GM19324 (cell line): ENCODE results near the gene IRF4.
"Not testable (repeated sequence)": the region's sequence is repeated elsewhere in the genome, so short reads cannot be mapped to it uniquely, and the experiment has no call there.

Experiments used
- ATAC-seq: cut with Tn5 transposase; IDR thresholded peaks from one replicate; pipeline ENCODE4 v1.9.1; 2021; ENCODE audit warnings: mild to moderate bottlenecking, moderate library complexity; ENCODE audit not compliant: unreplicated experiment, low FRiP score

Gene IRF4

GRCh38 chr6:411402-412145 lies 20.0 kb downstream of the IRF4 start:
- no peak for ATAC-seq

GRCh38 chr6:412146-412886 lies 20.8 kb downstream of the IRF4 start:
- no peak for ATAC-seq

DNA sequence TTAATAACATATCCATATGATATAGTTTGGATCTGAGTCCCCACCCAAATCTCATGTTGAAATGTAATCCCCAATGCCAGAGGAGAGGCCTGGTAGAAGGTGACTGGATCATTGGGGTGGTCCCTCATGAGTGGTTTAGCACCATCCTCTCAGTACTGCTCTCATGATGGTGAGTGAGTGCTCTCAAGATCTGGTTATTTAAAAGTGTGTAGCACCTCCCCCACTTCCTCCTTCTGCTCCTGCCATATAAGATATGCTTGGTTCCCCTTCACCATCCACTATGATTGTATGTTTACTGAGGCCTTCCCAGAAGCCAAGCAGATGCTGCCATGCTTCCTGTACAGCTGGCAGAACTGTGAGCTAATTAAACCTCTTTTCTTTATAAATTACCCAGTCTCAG lies 22.9 kb downstream of the IRF4 start:
- ATAC-seq, result no peak

DNA sequence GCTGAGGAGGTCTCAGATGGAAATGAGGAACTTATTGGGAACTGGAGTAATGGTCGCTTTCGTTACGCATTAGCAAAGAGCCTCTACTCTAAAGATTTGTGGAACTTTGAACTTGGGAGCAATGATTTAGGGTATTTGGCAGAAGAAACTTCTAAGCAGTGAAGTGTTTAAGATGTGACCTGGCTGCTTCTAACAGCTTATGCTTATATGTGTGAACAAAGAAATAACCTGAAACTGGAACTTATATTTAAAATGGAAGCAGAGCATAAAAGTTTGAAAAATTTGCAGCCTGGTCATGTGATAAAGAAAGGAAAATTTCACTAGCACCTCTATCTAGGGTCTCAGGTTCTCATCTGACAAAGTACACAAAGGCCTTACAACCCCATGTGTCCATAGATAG lies 23.5 kb downstream of the IRF4 start:
- ATAC-seq, result no peak

DNA sequence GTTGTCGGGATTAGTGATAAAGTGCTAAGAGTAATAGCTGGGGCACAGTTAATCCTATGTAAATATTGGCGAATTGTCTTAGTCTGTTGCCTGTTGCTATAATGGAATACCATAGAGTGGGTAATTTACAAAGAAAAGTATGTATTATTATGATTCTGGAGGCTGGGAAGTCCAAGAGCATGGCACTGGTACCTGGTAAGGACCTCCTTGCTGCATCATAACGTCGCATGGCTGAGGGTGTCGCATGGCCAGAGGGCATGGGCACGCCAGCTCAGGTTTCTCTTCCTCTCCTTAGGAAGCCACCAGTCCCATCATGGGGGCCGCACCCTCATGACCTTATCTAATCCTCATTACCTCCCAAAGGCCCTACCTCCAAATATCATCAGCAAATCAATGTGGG lies 29.7 kb downstream of the IRF4 start:
- ATAC-seq, result no peak

DNA sequence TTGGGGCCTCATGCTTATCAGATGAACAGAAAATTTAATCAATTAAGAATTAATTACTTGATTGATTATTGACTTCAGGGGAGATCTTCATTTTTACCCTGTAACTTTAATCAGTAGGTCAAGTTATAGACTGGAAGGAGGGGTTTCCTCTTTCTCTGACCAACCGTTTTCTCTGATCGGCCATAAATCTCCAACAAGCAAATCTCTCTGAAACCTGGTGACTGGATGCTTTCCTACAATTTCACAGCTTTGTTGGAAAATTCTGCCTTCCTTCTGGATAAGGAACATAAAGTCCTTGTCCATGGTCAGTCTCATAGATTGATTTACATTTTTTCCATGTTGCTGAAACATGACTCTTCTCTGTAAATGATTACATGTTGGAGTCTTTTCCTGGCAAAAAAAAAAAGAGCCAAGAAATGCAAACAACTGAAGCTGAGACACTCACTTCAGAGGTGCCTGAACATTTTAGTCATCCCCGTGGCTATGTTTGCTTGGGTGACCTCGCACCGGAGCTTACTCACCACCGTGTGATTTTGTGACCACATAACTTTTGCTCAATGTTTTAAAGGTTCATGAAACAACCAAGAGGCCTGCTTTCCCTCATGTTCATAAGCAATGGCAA lies 31.0 kb downstream of the IRF4 start:
- no peak for ATAC-seq

- no peak for ATAC-seq
Measured at GRCh38 chr6:423055-423798, 31.7 kb downstream of the IRF4 start.

DNA sequence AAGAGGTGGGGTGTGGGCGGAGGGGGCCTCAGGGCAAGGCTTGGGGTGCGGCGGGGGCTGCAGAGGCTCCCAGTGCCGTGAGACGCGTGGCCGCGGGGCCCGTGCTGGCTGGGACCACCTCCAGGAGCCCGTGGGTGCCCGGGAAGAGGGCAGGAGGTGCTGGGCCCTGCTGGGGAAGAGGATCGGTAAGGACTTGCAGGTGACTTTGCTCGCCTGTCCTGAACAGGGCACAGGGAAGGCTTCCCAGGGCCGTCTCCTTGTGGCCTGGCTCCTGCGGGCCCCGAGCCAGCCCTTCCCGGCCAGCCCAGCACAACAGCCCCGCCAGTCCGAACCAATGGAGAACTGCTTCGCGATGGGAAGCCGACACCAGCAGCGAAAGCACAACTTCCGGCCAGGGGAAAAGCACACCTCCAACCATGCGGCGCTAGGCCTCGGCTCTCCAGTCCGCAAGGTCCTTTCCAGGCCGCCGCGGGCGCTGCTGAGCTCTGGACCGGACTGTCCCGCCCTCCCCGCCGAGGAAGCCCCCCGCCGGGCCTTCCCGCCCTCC lies 32.3 kb downstream of the IRF4 start:
- no peak for ATAC-seq

GRCh38 chr6:424741-425417 lies 33.3 kb downstream of the IRF4 start:
- no peak for ATAC-seq

DNA sequence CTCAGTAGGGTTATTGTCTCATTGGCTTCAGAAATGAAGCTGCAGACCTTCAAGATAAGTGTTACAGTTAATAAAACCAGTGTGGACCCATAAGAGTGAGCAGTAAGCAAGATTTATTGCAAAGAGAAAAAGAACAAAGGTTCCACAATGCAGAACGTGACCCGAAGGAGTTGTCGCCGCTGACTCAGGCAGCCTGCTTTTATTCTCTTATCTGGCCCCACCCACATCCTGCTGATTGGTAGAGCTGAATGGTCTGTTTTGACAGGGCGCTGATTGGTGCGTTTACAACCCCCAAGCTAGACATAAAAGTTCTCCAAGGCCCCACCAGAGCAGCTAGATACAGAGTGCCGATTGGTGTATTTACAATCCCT lies 33.9 kb downstream of the IRF4 start:
- not testable (repeated sequence) for ATAC-seq

DNA sequence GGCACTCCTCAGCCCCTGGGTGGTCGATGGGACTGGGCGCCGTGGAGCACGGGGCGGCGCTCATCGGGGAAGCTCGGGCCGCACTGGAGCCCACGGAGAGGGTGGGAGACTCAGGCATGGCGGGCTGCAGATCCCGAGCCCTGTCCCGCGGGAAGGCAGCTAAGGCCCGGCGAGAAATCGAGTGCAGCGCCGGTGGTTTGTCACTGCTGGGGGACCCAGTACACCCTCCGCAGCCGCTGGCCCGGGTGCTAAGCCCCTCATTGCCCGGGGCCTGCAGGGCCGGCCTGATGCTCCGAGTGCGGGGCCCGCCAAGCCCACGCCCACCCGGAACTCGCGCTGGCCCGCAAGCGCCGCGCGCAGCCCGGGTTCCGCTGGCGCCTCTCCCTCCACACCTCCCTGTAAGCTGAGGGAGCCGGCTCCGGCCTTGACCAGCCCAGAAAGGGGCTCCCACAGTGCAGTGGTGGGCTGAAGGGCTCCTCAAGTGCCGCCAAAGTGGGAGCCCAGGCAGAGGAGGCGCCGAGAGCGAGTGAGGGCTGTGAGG lies 34.7 kb downstream of the IRF4 start:
- not testable (repeated sequence) for ATAC-seq

DNA sequence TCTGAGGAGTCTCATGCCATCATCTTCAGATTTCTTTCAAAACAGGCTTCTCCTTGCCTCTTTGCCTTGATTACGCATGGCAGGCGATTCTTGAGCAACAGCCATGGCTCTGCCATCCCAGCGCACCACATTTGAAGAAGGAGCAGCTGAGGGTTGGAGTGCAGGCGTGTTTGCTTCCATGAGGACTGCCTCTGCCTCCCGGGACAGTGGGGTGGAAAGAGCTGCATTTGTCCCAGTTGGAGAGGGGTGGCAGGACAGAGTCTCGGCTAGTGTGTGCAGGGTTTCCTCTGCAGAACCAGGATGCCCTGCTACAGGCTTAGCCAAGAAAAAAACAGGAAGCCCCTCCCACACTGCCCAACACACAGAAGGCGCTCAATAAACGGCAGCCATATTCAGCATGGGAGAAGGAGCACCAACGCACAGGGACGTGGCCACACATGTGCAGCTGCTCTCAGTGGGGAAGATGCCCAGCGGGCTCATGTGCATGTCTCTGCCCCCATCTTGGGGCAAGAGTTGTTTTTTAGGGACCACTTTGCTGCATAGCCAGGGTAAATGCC lies 36.6 kb downstream of the IRF4 start:
- ATAC-seq, result no peak

- no peak for ATAC-seq
Measured at GRCh38 chr6:429515-430121, 38.1 kb downstream of the IRF4 start.

- no peak for ATAC-seq
Measured at GRCh38 chr6:431504-431903, 40.0 kb downstream of the IRF4 start.

- no peak for ATAC-seq
Measured at GRCh38 chr6:431986-432385, 40.4 kb downstream of the IRF4 start.

DNA sequence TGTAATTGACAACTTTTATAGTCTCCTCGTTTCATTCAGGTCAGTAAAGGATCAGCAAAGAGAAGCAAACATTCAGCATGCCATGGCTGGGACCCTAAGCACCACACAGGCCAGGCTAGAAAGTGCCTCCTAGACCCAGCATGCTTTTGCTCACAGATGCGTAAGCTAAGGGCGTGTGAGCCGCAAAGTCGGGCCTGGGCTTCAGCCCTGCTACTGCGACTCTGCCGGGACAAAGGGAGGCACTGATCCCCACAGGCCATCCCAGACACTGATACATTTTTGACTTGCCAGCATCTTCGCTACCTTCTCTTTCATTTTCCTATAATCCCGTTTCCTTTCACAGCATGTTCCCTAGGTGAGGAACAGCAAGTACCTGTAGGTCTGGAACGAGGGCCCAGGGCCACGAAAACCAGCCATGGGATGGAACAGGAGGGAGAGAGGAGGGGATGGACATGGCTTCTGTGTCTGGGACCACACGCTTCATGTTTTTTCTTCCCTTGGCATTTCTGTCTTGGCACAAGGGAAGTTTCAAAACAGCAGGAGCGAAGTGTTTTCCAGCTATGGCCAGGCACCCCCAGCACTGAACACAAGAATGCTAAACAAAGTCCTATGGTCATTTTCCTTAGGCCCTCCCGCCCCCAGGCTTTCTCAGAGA lies 42.6 kb downstream of the IRF4 start:
- ATAC-seq, result no peak

DNA sequence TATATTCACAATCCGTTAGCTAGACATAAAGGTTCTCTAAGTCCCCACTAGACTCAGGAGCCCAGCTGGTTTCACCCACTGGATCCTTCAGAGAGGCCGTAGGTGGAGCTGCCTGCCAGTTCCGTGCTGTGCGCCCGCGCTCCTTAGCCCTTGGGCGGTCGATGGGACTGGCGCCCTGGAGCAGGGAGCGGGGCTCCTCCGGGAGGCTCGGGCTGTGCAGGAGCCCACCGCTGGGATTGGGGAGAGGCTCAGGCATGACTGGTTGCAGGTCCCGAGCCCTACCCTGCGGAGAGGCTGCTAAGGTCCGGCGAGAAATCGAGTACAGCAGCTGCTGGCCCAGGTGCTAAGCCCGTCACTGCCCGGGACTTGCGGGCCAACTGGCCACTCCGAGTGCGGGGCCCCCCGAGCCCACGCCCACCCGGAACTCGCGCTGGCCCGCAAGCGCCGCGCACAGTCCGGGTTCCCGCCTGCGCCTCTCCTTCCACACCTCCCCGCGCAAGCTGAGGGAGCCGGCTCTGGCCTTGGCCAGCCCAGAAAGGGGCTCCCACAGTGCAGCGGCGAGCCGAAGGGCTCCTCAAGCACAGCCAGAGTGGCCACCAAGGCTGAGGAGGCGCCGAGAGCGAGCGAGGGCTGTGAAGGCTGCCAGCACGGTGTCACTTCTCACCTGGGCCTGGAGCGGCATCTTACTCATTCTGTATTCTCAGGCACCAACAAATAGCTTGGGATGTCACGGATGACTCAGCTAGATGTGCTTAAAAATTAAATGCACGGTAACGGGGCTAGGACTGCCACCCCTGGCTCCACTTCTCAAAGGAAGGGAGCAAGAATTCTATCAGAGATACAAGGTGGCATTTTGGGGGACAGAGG lies 44.1 kb downstream of the IRF4 start:
- no peak for ATAC-seq
